ENCODE data around the gene DGKQ. TPM values are rescaled to one million over a fixed set of nuclear protein-coding genes. Genes with fewer than 3 reads are reported as not detected.
"Not testable (repeated sequence)": the region's sequence is repeated elsewhere in the genome, so short reads cannot be mapped to it uniquely, and the experiment has no call there.

DGKQ gene
- total RNA-seq, 1 experiment from 2014 or later, result 12.2 TPM

GRCh38 chr4:921830-922331 is 51.5 kb downstream of the DGKQ start:
- BruUV-seq (replicated peaks), result no TSS peak
- ATAC-seq (no peak), DNase-seq (ENCODE audit: low read depth, low spot score) (no peak)
- Histone ChIP-seq H3K9me3 (ENCODE audit: control insufficient read depth, insufficient read depth, low read depth, low read length) (no peaks in the 10 kb centered on the region), H3K36me3 (ENCODE audit: control insufficient read depth, insufficient read depth, low read length) (no peaks in the 10 kb centered on the region), H3K4me1 (ENCODE audit: control insufficient read depth, insufficient read depth, low read length) (peaks cover 13% of the 10 kb centered on the region), H3K27me3 (ENCODE audit: control insufficient read depth, insufficient read depth, low read length) (no peaks in the 10 kb centered on the region), H3K27ac (ENCODE audit: low read length) (no peak overlapping the region), H3K4me3 (ENCODE audit: low read depth in 2 of 2, low read length in 2 of 2) (no peak overlapping the region)
- ChIA-PET POLR2A (interaction anchor here (0.7 kb wide), 1 partner anchor 93 kb away, joined by 4 read pairs; no protein-coding TSS in a partner anchor), CTCF (no interaction called here)
- in situ Hi-C loops (cut with HindIII; ENCODE audit: low pct_unique_long_range_greater_than_20kb, low sequenced_read_pairs), result no loop called here
- intact Hi-C loops (cut with micrococcal nuclease; ENCODE audit: unreplicated experiment), result no loop called here
- TF ChIP-seq SIN3A (IDR thresholded peaks at IDR 0.05; ENCODE audit: borderline replicate concordance, insufficient read depth, low read depth, low read length) (no peak), REST (IDR thresholded peaks at IDR 0.05; ENCODE audit: insufficient read depth in 1 of 2, low read depth in 2 of 2, low read length in 1 of 2) (no peak), TCF7L2 (IDR thresholded peaks at IDR 0.05; ENCODE audit: low read depth, low read length) (no peak), CTCF (IDR thresholded peaks at IDR 0.05) (no peak), POLR2AphosphoS5 (IDR thresholded peaks at IDR 0.05; ENCODE audit: low read depth, low read length) (no peak)

GRCh38 chr4:919004-919680 is 54.2 kb downstream of the DGKQ start:
- DNase-seq (ENCODE audit: low read depth, low spot score); H3K36me3 ChIP-seq (ENCODE audit: control insufficient read depth, insufficient read depth, low read length); H3K9me3 ChIP-seq (ENCODE audit: control insufficient read depth, insufficient read depth, low read depth, low read length); intact Hi-C loops (cut with micrococcal nuclease; ENCODE audit: unreplicated experiment); H3K27me3 ChIP-seq (ENCODE audit: control insufficient read depth, insufficient read depth, low read length); ATAC-seq; in situ Hi-C loops (cut with HindIII; ENCODE audit: low pct_unique_long_range_greater_than_20kb, low sequenced_read_pairs); CTCF ChIA-PET; H3K27ac ChIP-seq (ENCODE audit: low read length); POLR2A ChIA-PET; BruUV-seq (replicated peaks); H3K4me3 ChIP-seq (ENCODE audit: low read depth in 2 of 2, low read length in 2 of 2); H3K4me1 ChIP-seq (ENCODE audit: control insufficient read depth, insufficient read depth, low read length): not testable (repeated sequence)

- H3K36me3 ChIP-seq (ENCODE audit: control insufficient read depth, insufficient read depth, low read length); in situ Hi-C loops (cut with HindIII; ENCODE audit: low pct_unique_long_range_greater_than_20kb, low sequenced_read_pairs); H3K27ac ChIP-seq (ENCODE audit: low read length); H3K4me3 ChIP-seq (ENCODE audit: low read depth in 2 of 2, low read length in 2 of 2); H3K27me3 ChIP-seq (ENCODE audit: control insufficient read depth, insufficient read depth, low read length); DNase-seq (ENCODE audit: low read depth, low spot score); CTCF ChIA-PET; intact Hi-C loops (cut with micrococcal nuclease; ENCODE audit: unreplicated experiment); POLR2A ChIA-PET; H3K4me1 ChIP-seq (ENCODE audit: control insufficient read depth, insufficient read depth, low read length); H3K9me3 ChIP-seq (ENCODE audit: control insufficient read depth, insufficient read depth, low read depth, low read length); ATAC-seq; BruUV-seq (replicated peaks): not testable (repeated sequence)
Observed at GRCh38 chr4:918591-918990, 54.8 kb downstream of the DGKQ start.
